ENCODE data around the gene SIAH1.
A peak's percentile ranks its signal among the peaks of the same experiment; 100 is the strongest.

The SIAH1 gene

GRCh38 chr16:48383009-48383876 lies 2.0 kb downstream of the SIAH1 start:
- H3K79me2 ChIP-seq (ENCODE audit: low read length): peaks cover 65% of the 10 kb centered on the region
- peaks cover 15% of the 10 kb centered on the region for H3K4me1 ChIP-seq (ENCODE audit: low read length)
- H3K27me3 ChIP-seq (ENCODE audit: low read depth, low read length): no peaks in the 10 kb centered on the region
- H3K4me2 ChIP-seq (ENCODE audit: low read length): peak overlapping the region; percentile 91
- H3K9ac ChIP-seq (ENCODE audit: low read length): peak overlapping the region; percentile 88
- no peaks in the 10 kb centered on the region for H3K9me3 ChIP-seq (ENCODE audit: insufficient read depth, low read length)
- TF ChIP-seq EZH2phosphoT487 (IDR thresholded peaks at IDR 0.05; ENCODE audit: low read depth) (no peak), CTCF (IDR thresholded peaks at IDR 0.05; ENCODE audit: low read depth, low read length) (no peak)
- H4K20me1 ChIP-seq (ENCODE audit: insufficient read depth, low read length): peaks cover 61% of the 10 kb centered on the region
- no peaks in the 10 kb centered on the region for H3K36me3 ChIP-seq (replicated peaks; ENCODE audit: low read depth, low read length)
- no peak overlapping the region for H3K27ac ChIP-seq (ENCODE audit: low read length)
- H2AFZ ChIP-seq (ENCODE audit: low read depth, low read length): no peak overlapping the region
- peak overlapping the region; percentile 97 for H3K4me3 ChIP-seq (ENCODE audit: low read length)

GRCh38 chr16:48382131-48382530 lies 3.1 kb downstream of the SIAH1 start:
- H3K36me3 ChIP-seq (replicated peaks; ENCODE audit: low read depth, low read length): no peaks in the 10 kb centered on the region
- H3K4me1 ChIP-seq (ENCODE audit: low read length): peaks cover 15% of the 10 kb centered on the region
- peaks cover 76% of the 10 kb centered on the region for H3K79me2 ChIP-seq (ENCODE audit: low read length)
- no peak overlapping the region for H2AFZ ChIP-seq (ENCODE audit: low read depth, low read length)
- H3K27ac ChIP-seq (ENCODE audit: low read length): no peak overlapping the region
- no peaks in the 10 kb centered on the region for H3K9me3 ChIP-seq (ENCODE audit: insufficient read depth, low read length)
- no peak overlapping the region for H3K4me2 ChIP-seq (ENCODE audit: low read length)
- no peak overlapping the region for H3K4me3 ChIP-seq (ENCODE audit: low read length)
- peaks cover 67% of the 10 kb centered on the region for H4K20me1 ChIP-seq (ENCODE audit: insufficient read depth, low read length)
- no peaks in the 10 kb centered on the region for H3K27me3 ChIP-seq (ENCODE audit: low read depth, low read length)
- H3K9ac ChIP-seq (ENCODE audit: low read length): no peak overlapping the region
- TF ChIP-seq CTCF (IDR thresholded peaks at IDR 0.05; ENCODE audit: low read depth, low read length) (no peak), EZH2phosphoT487 (IDR thresholded peaks at IDR 0.05; ENCODE audit: low read depth) (no peak)

GRCh38 chr16:48381201-48381600 lies 4.0 kb downstream of the SIAH1 start:
- no peak overlapping the region for H2AFZ ChIP-seq (ENCODE audit: low read depth, low read length)
- H3K36me3 ChIP-seq (replicated peaks; ENCODE audit: low read depth, low read length): no peaks in the 10 kb centered on the region
- H3K4me3 ChIP-seq (ENCODE audit: low read length): no peak overlapping the region
- H3K27me3 ChIP-seq (ENCODE audit: low read depth, low read length): no peaks in the 10 kb centered on the region
- H3K9me3 ChIP-seq (ENCODE audit: insufficient read depth, low read length): no peaks in the 10 kb centered on the region
- no peak overlapping the region for H3K4me2 ChIP-seq (ENCODE audit: low read length)
- H4K20me1 ChIP-seq (ENCODE audit: insufficient read depth, low read length): peaks cover 74% of the 10 kb centered on the region
- no peak overlapping the region for H3K9ac ChIP-seq (ENCODE audit: low read length)
- H3K79me2 ChIP-seq (ENCODE audit: low read length): peaks cover 85% of the 10 kb centered on the region
- no peak overlapping the region for H3K27ac ChIP-seq (ENCODE audit: low read length)
- H3K4me1 ChIP-seq (ENCODE audit: low read length): peaks cover 15% of the 10 kb centered on the region
- TF ChIP-seq CTCF (IDR thresholded peaks at IDR 0.05; ENCODE audit: low read depth, low read length) (no peak), EZH2phosphoT487 (IDR thresholded peaks at IDR 0.05; ENCODE audit: low read depth) (no peak)

GRCh38 chr16:48378836-48379235 lies 6.4 kb downstream of the SIAH1 start:
- Histone ChIP-seq H4K20me1 (ENCODE audit: insufficient read depth, low read length) (peaks cover 91% of the 10 kb centered on the region), H3K27ac (ENCODE audit: low read length) (no peak overlapping the region), H3K9ac (ENCODE audit: low read length) (no peak overlapping the region), H3K4me3 (ENCODE audit: low read length) (no peak overlapping the region), H3K36me3 (replicated peaks; ENCODE audit: low read depth, low read length) (no peaks in the 10 kb centered on the region), H3K4me2 (ENCODE audit: low read length) (no peak overlapping the region), H3K27me3 (ENCODE audit: low read depth, low read length) (no peaks in the 10 kb centered on the region), H3K79me2 (ENCODE audit: low read length) (peaks cover 100% of the 10 kb centered on the region), H2AFZ (ENCODE audit: low read depth, low read length) (no peak overlapping the region), H3K4me1 (ENCODE audit: low read length) (peaks cover 12% of the 10 kb centered on the region), H3K9me3 (ENCODE audit: insufficient read depth, low read length) (no peaks in the 10 kb centered on the region)
- TF ChIP-seq CTCF (IDR thresholded peaks at IDR 0.05; ENCODE audit: low read depth, low read length) (no peak), EZH2phosphoT487 (IDR thresholded peaks at IDR 0.05; ENCODE audit: low read depth) (no peak)
